ENCODE data around the gene ARL1.
"Not testable (repeated sequence)": the region's sequence is repeated elsewhere in the genome, so short reads cannot be mapped to it uniquely, and the experiment has no call there.

DNA sequence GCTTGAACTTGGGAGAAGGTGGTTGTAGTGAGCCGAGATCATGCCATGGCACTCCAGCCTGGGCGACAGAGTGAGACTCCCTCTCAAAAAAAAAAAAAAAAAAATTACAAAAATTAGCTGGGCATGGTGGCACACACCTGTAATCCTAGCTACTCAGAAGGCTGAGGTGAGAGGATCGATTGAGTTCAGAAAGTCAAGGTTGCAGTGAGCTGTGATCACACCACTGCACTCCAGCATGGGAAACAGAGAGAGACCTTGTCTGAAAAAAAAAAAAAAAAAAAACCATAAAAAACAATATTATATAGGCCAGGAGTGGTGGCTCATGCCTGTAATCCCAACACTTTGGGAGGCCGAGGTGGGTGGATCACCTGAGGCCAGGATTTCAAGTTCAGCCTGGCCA is 14.5 kb upstream of the ARL1 start:
- not testable (repeated sequence) for TF ChIP-seq EP300, POLR2A, POLR2AphosphoS5 (IDR thresholded peaks at IDR 0.05)
- TF ChIP-seq, protein P1, sequence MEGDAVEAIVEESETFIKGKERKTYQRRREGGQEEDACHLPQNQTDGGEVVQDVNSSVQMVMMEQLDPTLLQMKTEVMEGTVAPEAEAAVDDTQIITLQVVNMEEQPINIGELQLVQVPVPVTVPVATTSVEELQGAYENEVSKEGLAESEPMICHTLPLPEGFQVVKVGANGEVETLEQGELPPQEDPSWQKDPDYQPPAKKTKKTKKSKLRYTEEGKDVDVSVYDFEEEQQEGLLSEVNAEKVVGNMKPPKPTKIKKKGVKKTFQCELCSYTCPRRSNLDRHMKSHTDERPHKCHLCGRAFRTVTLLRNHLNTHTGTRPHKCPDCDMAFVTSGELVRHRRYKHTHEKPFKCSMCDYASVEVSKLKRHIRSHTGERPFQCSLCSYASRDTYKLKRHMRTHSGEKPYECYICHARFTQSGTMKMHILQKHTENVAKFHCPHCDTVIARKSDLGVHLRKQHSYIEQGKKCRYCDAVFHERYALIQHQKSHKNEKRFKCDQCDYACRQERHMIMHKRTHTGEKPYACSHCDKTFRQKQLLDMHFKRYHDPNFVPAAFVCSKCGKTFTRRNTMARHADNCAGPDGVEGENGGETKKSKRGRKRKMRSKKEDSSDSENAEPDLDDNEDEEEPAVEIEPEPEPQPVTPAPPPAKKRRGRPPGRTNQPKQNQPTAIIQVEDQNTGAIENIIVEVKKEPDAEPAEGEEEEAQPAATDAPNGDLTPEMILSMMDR (IDR thresholded peaks at IDR 0.05) = not testable (repeated sequence)
